ENCODE results near the gene PLEKHA8.

DNA sequence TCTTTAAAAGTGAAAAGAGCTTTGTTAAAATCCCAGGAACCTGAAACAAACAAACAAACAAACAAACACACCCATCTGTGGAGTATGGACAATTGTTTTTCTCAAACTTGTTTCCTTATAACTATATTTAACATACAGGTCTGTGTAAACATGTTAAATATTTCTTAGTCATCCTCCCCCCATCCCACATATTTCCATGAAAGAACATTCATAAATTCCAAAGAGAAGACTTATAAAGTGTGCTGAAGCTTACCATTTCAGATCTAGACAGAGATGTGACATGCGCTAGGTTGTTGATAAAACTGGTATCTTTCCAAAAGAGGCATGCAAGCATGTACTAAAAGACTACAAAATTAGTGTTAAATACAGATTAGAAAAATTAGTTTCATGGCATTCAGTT lies 8.3 kb upstream of the PLEKHA8 start:
- TF ChIP-seq YY1 (IDR thresholded peaks at IDR 0.05; ENCODE audit: insufficient read depth, insufficient read length) (no peak), ZNF274 (IDR thresholded peaks at IDR 0.05; ENCODE audit: low read depth, low read length) (no peak), SUZ12 (IDR thresholded peaks at IDR 0.05; ENCODE audit: extremely low read depth, insufficient read depth, insufficient read length) (no peak)

Data from NT2/D1 (cell line).